ENCODE data around the gene GJB3.

GRCh38 chr1:34829250-34829649 lies 48.2 kb downstream of the GJB3 start:
- TF ChIP-seq EZH2 (IDR thresholded peaks at IDR 0.05) = no peak
- TF ChIP-seq POLR2AphosphoS5 (IDR thresholded peaks at IDR 0.05; ENCODE audit: borderline replicate concordance, low read depth, low read length) = no peak
- no peak for TF ChIP-seq FOXP2 (optimal IDR thresholded peaks at IDR 0.05; ENCODE audit: control extremely low read depth, extremely low read length, insufficient read depth)

All from SK-N-MC (cell line).